Endothelial cell of coronary artery (primary cell): ENCODE results near the gene CLEC4G. TPM values are rescaled to one million over a fixed set of nuclear protein-coding genes. Genes with fewer than 3 reads are reported as not detected.

Source experiments
- total RNA-seq: library from RNA; depleted of rRNA; stranded (reverse); fragments of >200 nt; gene quantifications from 2 replicates; pipeline ENCODE4 v1.2.3, GENCODE V29; 2014

Gene CLEC4G
- not detected in 2 replicates for total RNA-seq

GRCh38 chr19:7732045-7732444 is at the start of gene CLEC4G:
TSS of gene CLEC4G (minus strand) at chr19:7732110. CDS start at chr19:7732102, 8 bp downstream.

GRCh38 chr19:7762719-7763293 is 30.9 kb upstream of the CLEC4G start, which contains the start of gene CLEC4M:
TSS of gene CLEC4M (plus strand) at chr19:7763243. CDS start at chr19:7763267, 24 bp downstream.

GRCh38 chr19:7746903-7747884 is 15.3 kb upstream of the CLEC4G start, which contains the start of gene CD209:
TSS of gene CD209 (minus strand) at chr19:7747534. CDS start at chr19:7747511, 23 bp downstream.

GRCh38 chr19:7701654-7702457 is 30.1 kb downstream of the CLEC4G start, which contains the start of gene FCER2:
TSS of gene FCER2 (minus strand) at chr19:7702131. CDS start at chr19:7699760, 2,371 bp downstream.

GRCh38 chr19:7680606-7681339 is 51.1 kb downstream of the CLEC4G start, which contains the start of gene TRAPPC5:
TSS of gene TRAPPC5 (plus strand) at chr19:7680833. CDS start at chr19:7682254, 1,421 bp downstream.

Other genes with a start within 250 kb of the CLEC4G start
- 0.85 and 1.4 TPM in 2 replicates for gene PEX11G, start 243.1 kb downstream of the CLEC4G start, total RNA-seq
- gene ZNF358, start 216.0 kb downstream of the CLEC4G start, total RNA-seq = 10.2 and 14.2 TPM in 2 replicates
- 4.5 and 5.2 TPM in 2 replicates for gene MCOLN1, start 209.5 kb downstream of the CLEC4G start, total RNA-seq
- gene PNPLA6, start 196.4 kb downstream of the CLEC4G start, total RNA-seq = 75.9 and 100 TPM in 2 replicates
- under 0.01 and 0.09 TPM in 2 replicates for gene CAMSAP3, start 136.2 kb downstream of the CLEC4G start, total RNA-seq
- gene XAB2, start 102.6 kb downstream of the CLEC4G start, total RNA-seq = 22.9 and 31.9 TPM in 2 replicates
- 35.1 and 62.3 TPM in 2 replicates for gene PET100, start 102.3 kb downstream of the CLEC4G start, total RNA-seq
- not detected in 2 replicates for gene PCP2, start 98.4 kb downstream of the CLEC4G start, total RNA-seq
- gene STXBP2, start 95.0 kb downstream of the CLEC4G start, total RNA-seq = 28.8 and 45.7 TPM in 2 replicates
- not detected in 2 replicates for gene RETN, start 63.1 kb downstream of the CLEC4G start, total RNA-seq
- not detected in 2 replicates for gene MCEMP1, start 55.0 kb downstream of the CLEC4G start, total RNA-seq
- gene TRAPPC5, start 51.3 kb downstream of the CLEC4G start, total RNA-seq = 148 and 207 TPM in 2 replicates
- not detected in 2 replicates for gene FCER2, start 30.0 kb downstream of the CLEC4G start, total RNA-seq
- not detected in 2 replicates for gene CD209, start 15.4 kb upstream of the CLEC4G start, total RNA-seq
- 0.38 and 0.72 TPM in 2 replicates for gene CLEC4M, start 31.1 kb upstream of the CLEC4G start, total RNA-seq
- 9.6 and 16.7 TPM in 2 replicates for gene EVI5L, start 98.1 kb upstream of the CLEC4G start, total RNA-seq
- not detected in 2 replicates for gene PRR36, start 142.3 kb upstream of the CLEC4G start, total RNA-seq
- 1.6 and 2.2 TPM in 2 replicates for gene LRRC8E, start 156.4 kb upstream of the CLEC4G start, total RNA-seq
- gene MAP2K7, start 171.8 kb upstream of the CLEC4G start, total RNA-seq = 9.4 and 11.1 TPM in 2 replicates
- gene TGFBR3L, start 182.7 kb upstream of the CLEC4G start, total RNA-seq = 0.54 and 1.1 TPM in 2 replicates
- gene SNAPC2, start 188.2 kb upstream of the CLEC4G start, total RNA-seq = 12.4 and 13.9 TPM in 2 replicates
- gene CTXN1, start 194.0 kb upstream of the CLEC4G start, total RNA-seq = 3.3 and 5.0 TPM in 2 replicates
- gene TIMM44, start 211.6 kb upstream of the CLEC4G start, total RNA-seq = 58.5 and 64.7 TPM in 2 replicates